HG03575 (cell line): ENCODE data around the gene MYBPC1.
"Not testable (repeated sequence)": the region's sequence is repeated elsewhere in the genome, so short reads cannot be mapped to it uniquely, and the experiment has no call there.

Source experiments
- ATAC-seq: cut with Tn5 transposase; IDR thresholded peaks from one replicate; pipeline ENCODE4 v1.9.1; 2021; ENCODE audit not compliant: unreplicated experiment, insufficient number of reproducible peaks, low FRiP score; ENCODE audit errors: extremely low read depth

Gene MYBPC1

GRCh38 chr12:101680240-101680639 is 85.5 kb downstream of the MYBPC1 start:
- no peak for ATAC-seq

- ATAC-seq = no peak
Observed at GRCh38 chr12:101680647-101681046, 85.9 kb downstream of the MYBPC1 start.

GRCh38 chr12:101681627-101682026 is 86.9 kb downstream of the MYBPC1 start:
- ATAC-seq = not testable (repeated sequence)

GRCh38 chr12:101685092-101685491 is 90.3 kb downstream of the MYBPC1 start:
- no peak for ATAC-seq

GRCh38 chr12:101686176-101686575 is 91.4 kb downstream of the MYBPC1 start:
- ATAC-seq = no peak

GRCh38 chr12:101690544-101691098 is 95.8 kb downstream of the MYBPC1 start:
- no peak for ATAC-seq

- no peak for ATAC-seq
Observed at GRCh38 chr12:101691503-101692096, 96.8 kb downstream of the MYBPC1 start.

GRCh38 chr12:101694297-101694848 is 99.6 kb downstream of the MYBPC1 start:
- no peak for ATAC-seq

GRCh38 chr12:101694986-101695385 is 100.2 kb downstream of the MYBPC1 start:
- ATAC-seq = no peak

- no peak for ATAC-seq
Observed at GRCh38 chr12:101695706-101696105, 100.9 kb downstream of the MYBPC1 start.

- ATAC-seq = no peak
Observed at GRCh38 chr12:101696251-101697196, 101.8 kb downstream of the MYBPC1 start.

GRCh38 chr12:101697197-101697929 is 102.6 kb downstream of the MYBPC1 start, which contains the start of gene CHPT1:
CHPT1 (plus strand) TSS chr12:101697640; CDS start chr12:101697862, 222 bp downstream.
- no peak for ATAC-seq

GRCh38 chr12:101697930-101698799 is 103.4 kb downstream of the MYBPC1 start:
- ATAC-seq = no peak

GRCh38 chr12:101698800-101699347 is 104.1 kb downstream of the MYBPC1 start:
- ATAC-seq = no peak

- ATAC-seq = no peak
Observed at GRCh38 chr12:101700299-101700820, 105.6 kb downstream of the MYBPC1 start.

- no peak for ATAC-seq
Observed at GRCh38 chr12:101703487-101703886, 108.7 kb downstream of the MYBPC1 start.

- no peak for ATAC-seq
Observed at GRCh38 chr12:101706403-101706802, 111.6 kb downstream of the MYBPC1 start.
